ENCODE data around the gene CEP72.
A peak's percentile ranks its signal among the peaks of the same experiment; 100 is the strongest.

Gene CEP72

GRCh38 chr5:660491-661030 lies 48.4 kb downstream of the CEP72 start:
- no peak for DNase-seq

- no peak for DNase-seq
Measured at GRCh38 chr5:661891-662750, 50.0 kb downstream of the CEP72 start.

GRCh38 chr5:662751-663435 lies 50.8 kb downstream of the CEP72 start:
- DNase-seq, result no peak

GRCh38 chr5:663436-664342 lies 51.5 kb downstream of the CEP72 start:
- no peak for DNase-seq

GRCh38 chr5:664343-664993 lies 52.3 kb downstream of the CEP72 start:
- no peak for DNase-seq

- DNase-seq, result no peak
Measured at GRCh38 chr5:664994-665360, 52.8 kb downstream of the CEP72 start.

- no peak for DNase-seq
Measured at GRCh38 chr5:665541-665955, 53.4 kb downstream of the CEP72 start.

GRCh38 chr5:665956-666711 lies 54.0 kb downstream of the CEP72 start:
- no peak for DNase-seq

GRCh38 chr5:666816-667498 lies 54.8 kb downstream of the CEP72 start:
- no peak for DNase-seq

- DNase-seq, result no peak
Measured at GRCh38 chr5:668283-668995, 56.3 kb downstream of the CEP72 start.

- peak in 2 of 5 experiments; percentile 38 for DNase-seq
Measured at GRCh38 chr5:669111-669841, 57.1 kb downstream of the CEP72 start.

- DNase-seq, result no peak
Measured at GRCh38 chr5:669842-670395, 57.8 kb downstream of the CEP72 start.

GRCh38 chr5:670396-671270 lies 58.5 kb downstream of the CEP72 start:
- DNase-seq, result no peak

GRCh38 chr5:671459-672328 lies 59.6 kb downstream of the CEP72 start:
- DNase-seq, result peak; percentile 38 to 62 (median 58)

GRCh38 chr5:672329-673160 lies 60.4 kb downstream of the CEP72 start:
- DNase-seq, result peak; percentile 56 to 86 (median 76)

Measured in T-helper 2 cell (primary cell).